BLaER1 (cell line): ENCODE data around the gene RUFY4.

Experiments used
- H3K27ac ChIP-seq: shearing (Covaris generic); formaldehyde crosslinking; 2 replicates; pipeline ENCODE4 v1.8.1; 2022
- H3K27me3 ChIP-seq: shearing (Covaris generic); formaldehyde crosslinking; 2 replicates; pipeline ENCODE4 v1.8.1; 2022
- H3K36me3 ChIP-seq: shearing (Covaris generic); formaldehyde crosslinking; 2 replicates; pipeline ENCODE4 v1.8.1; 2022
- H3K4me1 ChIP-seq: shearing (Covaris generic); formaldehyde crosslinking; 2 replicates; pipeline ENCODE4 v1.8.1; 2022
- H3K4me2 ChIP-seq: shearing (Covaris generic); formaldehyde crosslinking; 2 replicates; pipeline ENCODE4 v1.8.1; 2022
- H3K4me3 ChIP-seq: shearing (Covaris generic); formaldehyde crosslinking; 2 replicates; pipeline ENCODE4 v1.8.1; 2022
- H3K9ac ChIP-seq: shearing (Covaris generic); formaldehyde crosslinking; 2 replicates; pipeline ENCODE4 v1.8.1; 2022
- H3K9me3 ChIP-seq: shearing (Covaris generic); formaldehyde crosslinking; 2 replicates; pipeline ENCODE4 v1.8.1; 2022
- H4K20me1 ChIP-seq: shearing (Covaris generic); formaldehyde crosslinking; 2 replicates; pipeline ENCODE4 v1.8.1; 2022
- Cebpa-rat ChIP-seq: shearing (Covaris generic); IDR thresholded peaks from 2 replicates; pipeline ENCODE4 v1.8.1; 2022

RUFY4 gene

DNA sequence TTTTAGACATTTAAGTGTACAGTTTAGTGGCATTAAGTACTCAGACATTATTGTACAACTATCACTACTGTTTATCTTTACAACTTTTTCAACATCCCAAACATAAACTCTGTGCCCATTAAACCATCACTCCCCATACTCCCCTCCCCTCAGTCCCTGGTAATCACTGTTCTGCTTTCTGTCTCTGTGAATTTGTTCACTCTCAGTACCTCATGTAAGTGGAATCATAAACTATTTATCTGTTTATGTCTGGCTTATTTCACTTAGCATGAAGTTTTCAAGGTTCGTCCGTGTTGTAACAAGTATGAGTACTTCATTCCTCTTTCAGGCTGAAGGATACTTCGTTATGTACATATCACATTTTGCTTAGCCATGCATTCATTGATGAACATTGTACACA, 9.8 kb upstream of the RUFY4 start:
- Histone ChIP-seq H3K9ac (no peak overlapping the region), H4K20me1 (no peaks in the 10 kb centered on the region), H3K4me2 (no peak overlapping the region), H3K27me3 (no peaks in the 10 kb centered on the region), H3K9me3 (no peaks in the 10 kb centered on the region), H3K36me3 (no peaks in the 10 kb centered on the region), H3K4me3 (no peak overlapping the region), H3K4me1 (peaks cover 11% of the 10 kb centered on the region; the same call in 1 of the 2 replicates), H3K27ac (no peak overlapping the region)
- no peak for TF ChIP-seq Cebpa-rat

DNA sequence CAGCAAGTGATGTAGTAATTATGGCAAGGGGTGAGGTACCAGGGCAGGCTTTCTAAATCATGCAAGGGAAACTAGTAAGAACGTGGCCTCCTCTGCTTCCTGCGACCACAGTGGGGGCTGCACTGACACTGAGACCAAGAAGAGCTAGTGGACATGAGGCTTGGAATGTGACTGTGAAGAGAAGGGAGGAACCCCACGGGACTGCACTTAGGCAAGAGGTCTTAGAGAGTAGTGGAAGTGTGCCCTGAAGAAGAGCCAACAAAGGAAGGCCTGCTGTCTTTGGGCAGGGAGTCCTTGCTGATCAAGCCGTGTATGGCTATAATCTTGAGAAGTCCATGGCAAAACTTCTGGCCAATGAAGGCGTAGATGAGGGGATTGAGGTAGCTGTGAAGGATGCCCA, 8.9 kb upstream of the RUFY4 start:
- no peaks in the 10 kb centered on the region for H3K27me3 ChIP-seq
- no peaks in the 10 kb centered on the region for H3K9me3 ChIP-seq
- peaks cover 11% of the 10 kb centered on the region; the same call in 1 of the 2 replicates for H3K4me1 ChIP-seq
- H3K36me3 ChIP-seq = no peaks in the 10 kb centered on the region
- H4K20me1 ChIP-seq = no peaks in the 10 kb centered on the region
- H3K27ac ChIP-seq = no peak overlapping the region
- no peak for TF ChIP-seq Cebpa-rat
- no peak overlapping the region for H3K4me3 ChIP-seq
- H3K4me2 ChIP-seq = no peak overlapping the region
- no peak overlapping the region for H3K9ac ChIP-seq

DNA sequence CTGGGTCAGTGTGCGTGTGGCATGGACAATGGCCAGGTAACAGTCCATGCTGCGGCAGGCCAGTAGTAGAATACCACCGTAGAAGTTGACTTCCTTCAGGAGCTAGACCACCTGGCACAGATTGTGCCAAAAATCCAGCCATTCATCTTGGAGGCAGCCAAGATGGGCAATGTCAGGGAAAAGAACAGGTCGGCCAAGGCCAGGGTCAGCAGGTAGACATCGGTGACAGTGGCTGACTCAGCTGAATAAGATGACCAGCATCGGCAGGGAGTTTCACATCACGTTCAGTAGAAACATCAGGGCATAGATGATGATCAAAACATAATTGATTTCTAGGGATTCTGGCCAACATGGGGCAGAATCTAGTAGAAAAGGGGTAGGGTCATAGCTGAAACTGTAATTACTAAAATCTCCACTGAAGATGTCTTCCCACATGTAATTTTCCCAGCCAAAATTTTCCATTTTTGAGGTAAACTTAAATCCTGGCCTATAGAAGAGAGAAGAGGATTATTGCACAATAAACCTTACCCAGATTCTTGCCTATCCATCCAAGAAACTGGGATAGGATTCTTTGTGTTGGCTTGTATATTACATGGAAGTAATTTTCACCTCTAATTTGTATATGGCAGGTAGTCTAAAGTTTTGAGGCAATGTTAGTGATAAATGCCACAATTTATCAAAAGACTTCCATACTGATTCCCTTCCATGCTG, 7.9 kb upstream of the RUFY4 start:
- no peak for TF ChIP-seq Cebpa-rat
- peaks cover 11% of the 10 kb centered on the region; the same call in 1 of the 2 replicates for H3K4me1 ChIP-seq
- no peak overlapping the region for H3K27ac ChIP-seq
- H3K36me3 ChIP-seq = no peaks in the 10 kb centered on the region
- H3K27me3 ChIP-seq = no peaks in the 10 kb centered on the region
- H3K4me3 ChIP-seq = no peak overlapping the region
- H3K9me3 ChIP-seq = no peaks in the 10 kb centered on the region
- no peak overlapping the region for H3K4me2 ChIP-seq
- no peak overlapping the region for H3K9ac ChIP-seq
- no peaks in the 10 kb centered on the region for H4K20me1 ChIP-seq

DNA sequence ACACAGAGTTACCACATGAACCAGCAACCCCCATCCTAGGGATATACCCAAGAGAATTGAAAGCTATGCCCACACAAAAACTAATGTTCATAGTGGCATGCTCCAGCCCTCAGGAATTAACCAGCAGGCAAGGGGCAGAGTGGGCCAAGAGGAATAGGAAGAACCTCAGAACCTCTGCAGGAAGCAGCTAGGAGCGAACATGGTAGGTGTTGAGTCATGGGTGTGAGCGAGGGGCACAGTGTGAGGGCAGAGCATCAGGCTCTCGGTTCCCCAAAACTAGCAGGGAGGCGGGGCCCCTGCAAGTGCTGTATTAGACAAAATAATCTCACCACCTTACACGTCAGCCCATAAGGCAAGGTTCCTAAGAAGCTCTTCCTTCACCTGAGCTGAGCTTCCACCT, 5.6 kb upstream of the RUFY4 start:
- Histone ChIP-seq H3K27ac (no peak overlapping the region), H3K4me3 (no peak overlapping the region), H4K20me1 (no peaks in the 10 kb centered on the region), H3K36me3 (no peaks in the 10 kb centered on the region), H3K9ac (no peak overlapping the region), H3K4me2 (peak overlapping the region; percentile 41; the same call in 1 of the 2 replicates), H3K27me3 (no peaks in the 10 kb centered on the region), H3K4me1 (peaks cover 27% of the 10 kb centered on the region), H3K9me3 (no peaks in the 10 kb centered on the region)
- no peak for TF ChIP-seq Cebpa-rat

DNA sequence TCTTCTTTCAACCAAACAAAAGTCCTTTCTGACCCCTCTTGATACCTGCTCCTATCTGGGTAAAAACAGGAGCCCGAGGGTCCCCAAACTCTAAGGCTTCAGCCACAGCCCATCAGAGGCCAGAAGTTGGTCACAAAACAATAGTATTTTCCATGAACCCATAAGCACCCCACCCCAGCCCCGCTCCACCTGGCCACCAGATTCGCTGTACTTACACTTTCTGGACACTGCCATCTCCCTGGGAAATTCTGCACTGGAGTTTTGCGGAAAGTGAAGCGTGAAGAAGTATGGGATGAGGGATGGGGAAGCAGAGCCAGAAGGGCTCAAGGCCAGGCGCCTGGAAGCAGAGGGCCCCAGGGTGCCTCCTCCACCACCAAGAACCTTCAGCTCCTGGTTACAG, 5.2 kb upstream of the RUFY4 start:
- no peak overlapping the region for H3K9ac ChIP-seq
- H4K20me1 ChIP-seq = no peaks in the 10 kb centered on the region
- H3K4me3 ChIP-seq = no peak overlapping the region
- no peaks in the 10 kb centered on the region for H3K27me3 ChIP-seq
- no peak for TF ChIP-seq Cebpa-rat
- H3K4me1 ChIP-seq = peaks cover 30% of the 10 kb centered on the region
- no peak overlapping the region for H3K4me2 ChIP-seq
- H3K36me3 ChIP-seq = no peaks in the 10 kb centered on the region
- no peak overlapping the region for H3K27ac ChIP-seq
- H3K9me3 ChIP-seq = no peaks in the 10 kb centered on the region

DNA sequence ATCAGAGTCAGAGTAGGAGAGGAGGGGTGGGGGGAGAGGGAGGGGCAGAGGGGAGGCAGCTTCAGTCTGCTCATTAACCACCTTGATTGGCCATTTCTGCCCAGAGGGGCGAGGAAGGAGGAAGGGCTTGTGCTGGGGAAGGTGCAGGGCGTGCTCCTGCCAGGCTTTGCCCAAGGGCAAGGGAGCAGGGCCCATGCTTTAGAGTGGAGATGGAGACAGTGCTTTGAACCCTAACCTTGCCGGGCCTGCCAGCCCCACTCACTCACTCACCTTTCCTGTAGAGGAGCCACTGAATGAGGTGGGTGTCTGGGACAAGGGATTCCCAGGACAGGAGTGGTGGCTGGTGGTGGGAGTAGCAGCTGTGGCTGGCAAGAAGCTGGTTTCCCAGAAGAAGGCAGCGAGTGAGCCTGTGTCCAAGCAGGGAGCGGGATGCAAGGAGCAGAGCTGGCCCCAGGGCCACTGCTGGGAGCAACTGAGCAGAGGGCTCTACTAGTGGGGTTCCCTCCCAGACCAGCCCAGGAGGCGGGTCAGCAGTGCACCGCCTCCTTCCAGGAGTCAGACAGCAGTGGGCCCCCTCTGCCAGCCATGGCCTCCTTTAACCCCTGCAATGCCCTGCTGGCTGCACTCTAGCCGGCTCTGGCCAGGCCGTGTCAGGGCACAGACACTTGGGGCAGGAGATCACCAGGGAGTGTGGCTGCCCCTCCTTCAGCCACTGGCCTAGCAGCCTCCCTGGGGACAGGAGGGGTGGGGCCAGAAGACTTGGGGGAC, 3.6 kb upstream of the RUFY4 start:
- TF ChIP-seq Cebpa-rat = no peak
- no peaks in the 10 kb centered on the region for H4K20me1 ChIP-seq
- peaks cover 30% of the 10 kb centered on the region for H3K4me1 ChIP-seq
- H3K9ac ChIP-seq = no peak overlapping the region
- no peaks in the 10 kb centered on the region for H3K36me3 ChIP-seq
- H3K4me3 ChIP-seq = no peak overlapping the region
- H3K9me3 ChIP-seq = no peaks in the 10 kb centered on the region
- no peak overlapping the region for H3K4me2 ChIP-seq
- H3K27ac ChIP-seq = no peak overlapping the region
- no peaks in the 10 kb centered on the region for H3K27me3 ChIP-seq

DNA sequence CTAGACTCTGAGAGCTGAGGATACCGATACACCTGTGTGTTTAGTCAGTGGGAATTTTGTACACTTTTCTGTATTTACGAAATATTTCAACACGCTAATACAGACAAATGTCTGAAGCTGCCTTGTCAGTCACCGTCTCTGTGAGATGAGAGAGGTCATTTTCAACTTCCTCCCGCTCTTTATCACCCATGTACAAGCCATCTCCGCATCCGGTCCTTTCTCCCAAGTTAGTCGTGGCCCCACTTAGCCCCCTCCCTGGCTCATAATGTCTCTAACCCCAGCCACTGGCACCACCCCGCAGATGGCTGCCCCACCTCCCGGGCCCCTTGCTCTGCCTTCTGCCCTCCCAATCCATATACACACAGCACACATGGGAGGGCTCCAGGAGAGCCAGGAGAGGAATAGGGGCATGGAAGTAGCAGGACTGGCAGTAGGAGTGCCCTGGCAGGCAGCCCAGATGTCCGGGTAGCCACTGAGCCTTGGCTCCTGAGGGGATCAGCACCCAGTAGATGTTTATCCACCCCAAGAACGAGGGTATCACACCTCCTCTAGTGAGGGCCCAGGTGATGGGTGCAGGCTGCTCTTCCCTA, 2.0 kb upstream of the RUFY4 start:
- peak overlapping the region; percentile 52 for H3K4me2 ChIP-seq
- H3K27me3 ChIP-seq = no peaks in the 10 kb centered on the region
- no peak for TF ChIP-seq Cebpa-rat
- H3K4me1 ChIP-seq = peaks cover 30% of the 10 kb centered on the region
- no peaks in the 10 kb centered on the region for H4K20me1 ChIP-seq
- no peaks in the 10 kb centered on the region for H3K36me3 ChIP-seq
- H3K27ac ChIP-seq = no peak overlapping the region
- H3K9me3 ChIP-seq = no peaks in the 10 kb centered on the region
- no peak overlapping the region for H3K9ac ChIP-seq
- H3K4me3 ChIP-seq = no peak overlapping the region

DNA sequence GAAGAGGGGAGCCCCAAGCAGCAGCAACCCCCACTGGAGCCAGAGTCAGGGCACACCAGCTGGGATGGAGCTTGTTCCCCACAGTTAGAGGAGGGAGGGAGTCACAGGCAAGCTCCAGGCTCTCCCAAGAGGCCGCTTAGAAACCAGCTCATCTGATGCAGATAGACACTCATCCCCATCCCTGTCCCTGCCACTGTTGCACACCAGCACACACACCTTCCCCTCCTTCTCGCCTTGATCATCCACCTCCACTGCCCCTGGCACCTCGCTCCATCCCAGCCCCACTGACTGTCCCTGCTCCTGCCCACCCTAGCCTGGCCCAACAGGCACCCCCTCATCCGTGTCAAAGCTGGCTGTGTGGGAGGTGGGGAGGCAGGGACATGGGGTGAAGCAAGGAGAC, 1.5 kb upstream of the RUFY4 start:
- H3K9me3 ChIP-seq = no peaks in the 10 kb centered on the region
- no peak overlapping the region for H3K27ac ChIP-seq
- no peaks in the 10 kb centered on the region for H4K20me1 ChIP-seq
- TF ChIP-seq Cebpa-rat = no peak
- H3K9ac ChIP-seq = no peak overlapping the region
- H3K27me3 ChIP-seq = no peaks in the 10 kb centered on the region
- peak overlapping the region; percentile 52 for H3K4me2 ChIP-seq
- no peak overlapping the region for H3K4me3 ChIP-seq
- peaks cover 30% of the 10 kb centered on the region for H3K4me1 ChIP-seq
- H3K36me3 ChIP-seq = no peaks in the 10 kb centered on the region

DNA sequence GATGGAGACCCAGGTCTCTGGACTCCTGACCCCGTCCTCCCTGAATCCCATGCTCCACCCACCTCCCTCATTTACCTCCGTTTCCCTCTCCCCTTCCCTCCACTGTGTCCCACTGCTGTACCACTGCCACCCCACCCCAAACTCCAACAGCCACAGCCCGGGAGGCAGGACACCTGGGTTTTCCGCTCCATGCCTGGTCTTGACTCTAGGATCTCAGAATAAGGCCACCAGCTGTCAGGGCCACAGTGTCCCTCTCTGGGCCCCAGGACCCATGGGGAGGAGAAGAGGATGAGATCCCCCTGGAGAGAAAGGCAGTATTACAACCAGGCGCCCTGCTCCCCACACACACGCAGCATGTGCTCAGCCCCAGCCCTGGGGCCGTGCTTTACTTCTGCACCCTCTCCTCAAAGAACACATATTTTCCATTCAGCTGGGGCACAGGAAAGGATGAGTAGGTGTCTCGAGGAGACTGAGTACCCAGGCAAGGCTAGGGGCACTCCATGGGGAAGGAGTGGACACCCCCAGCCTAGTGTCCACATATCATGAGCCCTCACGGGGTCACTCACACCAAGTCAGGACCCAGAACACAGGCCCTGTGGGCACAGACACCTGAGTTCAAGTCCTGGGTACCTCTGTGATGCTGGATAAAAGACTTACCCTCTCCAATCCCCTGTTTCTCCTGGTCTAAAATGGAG, 700 bp downstream of the RUFY4 start:
- H3K9ac ChIP-seq = no peak overlapping the region
- no peak for TF ChIP-seq Cebpa-rat
- H3K27me3 ChIP-seq = no peaks in the 10 kb centered on the region
- H3K4me2 ChIP-seq = no peak overlapping the region
- H3K27ac ChIP-seq = no peak overlapping the region
- H3K36me3 ChIP-seq = no peaks in the 10 kb centered on the region
- peaks cover 19% of the 10 kb centered on the region for H3K4me1 ChIP-seq
- no peaks in the 10 kb centered on the region for H3K9me3 ChIP-seq
- no peaks in the 10 kb centered on the region for H4K20me1 ChIP-seq
- no peak overlapping the region for H3K4me3 ChIP-seq
